Esophagus mucosa (tissue), 1 donor: Measurements from ENCODE around the gene RAD51B. TPM values are rescaled to one million over a fixed set of nuclear protein-coding genes. Genes with fewer than 3 reads are reported as not detected.
"Not testable (repeated sequence)": the region's sequence is repeated elsewhere in the genome, so short reads cannot be mapped to it uniquely, and the experiment has no call there.

Experiments
- ATAC-seq: fragments of 200-7000 bp; cut with Tn5 transposase; one replicate; pipeline ENCODE4 v1.9.1; 2020
- total RNA-seq: library from RNA; stranded (reverse); gene quantifications from one replicate; pipeline ENCODE4 v1.2.4, GENCODE V29; 2023
- donor health status: DM: yes; HTN: yes; CAD: no.

The RAD51B gene
- total RNA-seq, 1 donor from 2014 or later, result 12.2 TPM

DNA sequence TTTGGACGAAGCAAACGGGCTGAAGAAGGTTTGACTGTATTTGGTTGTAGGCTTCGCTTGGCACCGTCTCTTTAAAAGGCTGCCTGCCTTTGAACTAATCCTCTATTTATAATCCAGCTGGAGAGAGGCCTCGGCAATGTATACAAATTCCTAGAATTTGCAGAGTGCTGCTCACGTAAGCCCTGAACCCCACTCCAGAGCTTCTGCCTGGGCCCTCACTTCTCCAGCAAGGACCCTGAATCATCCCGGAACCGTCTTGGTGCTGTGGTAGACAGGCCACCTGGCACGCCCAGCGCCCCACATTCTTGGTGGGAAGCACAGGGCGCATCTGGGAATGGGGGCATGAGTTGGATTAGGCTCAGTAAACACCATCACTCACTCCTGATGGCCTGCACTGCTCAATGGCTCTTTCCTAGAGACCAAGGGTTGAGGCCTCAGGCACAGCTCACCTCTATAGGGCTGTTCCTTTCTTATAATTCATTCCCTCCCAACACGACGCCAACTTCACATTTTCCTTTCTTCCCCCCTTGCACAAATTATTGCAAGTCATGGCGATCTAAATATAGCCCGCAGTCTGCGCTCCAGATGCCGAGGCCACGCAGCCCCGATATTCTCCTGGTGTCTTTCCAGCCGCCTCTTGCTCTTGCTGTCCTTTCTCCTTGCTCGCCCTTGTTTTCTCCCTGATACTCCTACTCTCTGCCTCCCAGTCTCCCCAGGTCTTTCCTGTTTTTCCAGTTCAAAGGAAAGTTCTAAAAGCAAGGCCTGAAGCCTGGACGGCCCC is 832.3 kb downstream of the RAD51B start:
- ATAC-seq, result no peak

DNA sequence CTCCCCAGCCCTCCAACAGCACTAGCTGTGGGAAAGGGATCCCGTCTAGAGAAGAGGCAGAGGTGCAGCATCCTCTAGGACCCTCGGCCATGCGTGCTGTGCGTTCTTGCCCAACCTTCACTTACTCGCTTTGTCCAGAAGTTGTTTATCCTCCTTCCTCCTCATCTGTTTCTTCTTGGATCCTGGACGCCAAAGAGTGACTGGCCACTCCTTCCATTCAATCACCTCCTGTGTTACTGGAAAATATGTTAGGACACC is 832.8 kb downstream of the RAD51B start:
- ATAC-seq, result no peak

DNA sequence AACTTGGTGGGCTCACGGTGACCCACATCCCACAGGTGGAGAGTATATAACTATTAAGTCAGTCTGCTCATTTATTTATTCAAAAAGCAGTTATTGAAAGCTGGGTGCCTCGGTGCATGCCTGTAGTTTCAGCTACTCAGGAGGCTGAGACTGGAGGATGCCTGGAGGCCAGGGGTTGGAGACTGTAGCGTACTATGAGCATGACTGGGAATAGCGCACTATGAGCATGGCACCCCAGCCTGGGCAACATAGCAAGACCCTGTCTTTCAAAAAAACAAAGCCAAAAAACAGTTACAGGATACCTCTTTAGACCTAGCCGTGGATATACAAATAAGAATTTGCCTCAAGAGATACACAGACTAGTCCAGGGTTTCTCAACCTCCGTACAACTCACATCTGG is 833.5 kb downstream of the RAD51B start:
- no peak for ATAC-seq

DNA sequence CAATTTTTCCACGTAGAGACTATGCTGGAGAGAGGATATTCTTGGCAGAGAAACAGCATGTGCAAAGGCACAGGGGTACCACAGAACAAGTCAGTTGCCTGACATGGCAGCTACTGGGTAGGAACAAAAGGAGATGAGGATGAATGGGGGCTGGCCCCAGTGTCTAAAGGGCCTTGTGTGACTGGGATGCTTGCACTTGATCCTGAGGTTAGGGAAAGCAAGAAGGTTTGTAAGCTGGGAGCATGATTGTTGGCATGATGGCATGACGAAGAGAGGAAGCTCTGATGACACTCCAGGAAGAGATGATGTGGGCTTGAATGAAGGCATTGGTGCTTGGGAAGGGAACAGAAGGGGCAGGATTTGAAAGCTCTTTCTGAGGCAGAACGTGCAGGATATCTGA is 834.2 kb downstream of the RAD51B start:
- ATAC-seq, result no peak

DNA sequence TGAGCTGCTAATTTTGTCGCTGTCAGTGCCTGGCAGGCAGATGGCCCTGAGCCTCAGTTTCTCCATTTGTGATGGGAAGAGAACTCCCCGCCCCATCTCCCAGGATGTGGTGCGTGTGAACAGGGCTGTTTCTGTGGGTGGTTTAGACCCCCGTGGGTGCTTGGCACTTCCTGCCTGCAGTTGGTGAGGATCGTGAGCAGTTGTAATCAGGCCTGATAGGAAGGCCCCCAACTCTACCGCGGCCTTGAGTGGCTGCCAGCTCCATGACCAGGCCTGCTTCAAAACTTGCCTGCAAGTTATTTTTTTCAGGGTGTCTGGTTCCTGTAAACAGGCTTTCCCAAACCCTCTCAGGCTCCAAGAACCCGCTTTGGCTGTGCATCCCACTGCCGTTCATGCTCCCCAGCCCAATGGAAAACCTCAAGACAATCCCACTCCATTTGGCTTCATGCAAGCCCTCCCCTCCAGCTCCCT is 834.9 kb downstream of the RAD51B start:
- ATAC-seq, result no peak

DNA sequence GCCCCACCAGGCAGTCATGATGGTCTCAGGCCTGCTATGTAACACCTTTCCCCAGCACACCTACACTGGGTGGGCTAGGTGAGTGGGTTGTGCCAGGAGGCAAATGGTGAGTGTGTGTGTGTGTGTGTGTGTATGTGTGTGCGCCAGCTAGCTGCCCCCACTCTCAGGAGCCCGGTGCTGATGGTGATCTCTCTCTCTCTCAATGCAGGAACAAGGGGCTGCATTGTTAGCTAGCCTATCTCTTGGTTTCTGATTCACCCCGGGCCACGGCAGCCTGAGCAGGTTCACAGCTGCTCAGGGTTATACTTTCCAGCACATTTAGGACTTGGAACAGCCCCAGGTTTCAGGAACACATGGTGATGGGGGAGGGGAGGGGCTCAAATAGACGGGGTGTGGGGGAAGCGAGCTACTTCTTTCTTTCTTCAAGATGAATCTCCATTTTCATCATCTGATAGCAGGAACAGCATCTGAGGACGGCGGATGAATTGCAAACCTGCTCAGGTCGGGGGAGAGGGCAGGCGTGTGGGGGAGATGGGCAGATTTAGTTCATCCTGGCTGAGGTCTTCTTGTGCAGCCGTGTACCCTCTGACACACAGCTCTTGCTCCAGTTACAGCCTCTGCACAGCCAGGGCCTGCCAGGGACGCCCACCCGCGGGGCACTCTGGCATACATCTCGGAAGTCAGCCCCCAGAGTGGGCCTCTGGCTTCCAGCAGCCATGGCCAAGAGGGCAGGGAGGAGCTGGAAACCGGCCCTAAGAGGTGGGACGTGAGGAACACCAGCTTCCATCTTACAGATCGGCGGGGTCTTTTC is 835.6 kb downstream of the RAD51B start:
- ATAC-seq, result no peak

DNA sequence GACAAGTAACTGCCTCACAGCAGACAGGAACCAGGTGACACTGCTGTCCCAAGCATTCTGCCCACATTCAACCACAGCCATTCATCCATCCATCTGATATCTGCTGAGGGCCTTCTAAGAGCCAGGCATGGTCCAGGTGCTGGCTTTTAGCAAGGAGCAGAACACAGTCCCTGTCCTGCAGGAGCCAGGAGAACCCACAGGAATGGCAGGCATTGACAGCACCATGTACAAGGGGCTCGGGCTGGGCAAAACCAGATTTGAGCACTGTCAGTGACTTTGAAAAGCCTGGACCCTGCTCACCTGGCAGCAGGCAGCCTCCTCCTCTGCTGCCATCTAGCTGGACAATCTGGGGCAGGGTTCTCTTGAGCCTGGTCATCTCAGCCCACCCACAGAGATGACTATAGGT is 836.3 kb downstream of the RAD51B start:
- no peak for ATAC-seq

DNA sequence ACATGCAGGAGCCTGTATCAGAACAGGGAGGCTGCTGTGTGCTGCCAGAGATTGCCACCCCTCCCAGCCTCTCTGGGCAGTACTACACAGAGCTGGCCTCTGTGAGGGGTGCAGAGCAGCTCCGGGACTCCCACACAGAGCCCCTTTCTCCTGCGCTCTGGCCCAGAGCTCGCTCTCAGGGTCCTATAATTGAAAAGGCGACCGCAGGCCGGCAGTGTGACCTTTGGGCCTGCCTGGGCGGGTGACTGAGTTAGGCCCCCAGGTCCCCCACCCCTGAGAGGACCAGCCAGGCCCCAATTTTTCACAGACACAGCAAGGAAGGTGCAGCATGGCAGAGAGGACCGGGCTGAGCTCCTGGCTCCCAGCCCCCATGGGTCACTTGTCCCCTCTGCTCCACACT is 836.9 kb downstream of the RAD51B start:
- ATAC-seq, result no peak

DNA sequence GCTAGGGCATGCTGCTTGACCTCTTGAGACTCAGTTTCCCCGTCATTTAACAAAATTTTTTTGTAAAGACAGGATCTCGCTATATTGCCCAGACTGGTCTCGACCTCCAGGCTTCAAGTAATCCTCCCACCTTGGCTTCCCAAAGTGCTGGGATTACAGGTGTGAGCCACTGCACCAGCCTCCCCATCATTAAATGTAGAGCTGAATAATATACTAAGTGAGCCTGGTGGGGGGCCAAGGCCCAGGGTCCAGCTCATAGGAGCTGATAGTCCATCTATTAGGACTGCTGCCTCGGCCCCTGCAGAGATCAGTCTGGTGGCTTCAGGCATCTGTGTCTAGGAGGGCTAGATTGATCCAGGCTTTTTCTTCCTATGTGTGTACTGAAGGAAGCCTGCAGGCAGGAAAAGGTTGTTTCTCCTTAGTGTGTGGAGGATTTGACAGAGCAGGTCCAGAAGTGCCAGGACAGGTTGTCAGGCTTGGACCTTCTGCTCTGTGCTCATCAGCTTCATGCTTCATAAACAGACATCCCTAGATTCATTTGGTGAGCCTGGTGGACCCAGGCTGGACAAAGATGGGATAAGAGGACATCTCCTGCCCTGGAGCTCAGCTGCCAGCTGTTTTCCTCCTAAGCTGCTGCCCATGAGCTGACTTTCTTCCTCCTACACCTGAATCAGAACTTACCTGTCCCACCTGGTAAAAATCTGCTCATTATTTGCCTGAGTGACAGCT is 837.9 kb downstream of the RAD51B start:
- ATAC-seq, result no peak

DNA sequence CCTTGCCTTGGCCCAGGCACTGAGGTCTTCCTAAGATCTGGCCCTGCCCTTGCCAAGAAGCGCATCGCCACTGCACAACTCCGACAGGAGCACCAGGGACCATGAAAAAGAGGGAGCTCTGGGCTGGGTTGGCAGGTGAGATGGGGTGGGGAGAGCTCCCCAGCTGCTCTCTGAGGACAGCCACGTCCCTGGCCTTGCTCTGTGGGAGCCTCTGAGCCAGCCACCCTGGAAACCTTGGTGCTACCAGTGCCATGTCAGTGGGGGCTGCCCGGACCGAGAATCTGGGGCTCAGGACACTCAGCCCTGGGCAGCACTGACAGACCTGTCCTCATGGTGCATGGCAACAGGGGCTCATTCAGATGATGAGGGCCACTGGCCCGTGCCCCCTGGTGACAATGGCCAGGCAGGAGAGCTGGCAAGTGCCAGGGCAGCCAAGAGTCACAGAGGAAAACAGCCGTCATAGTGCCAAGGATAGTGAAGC is 838.5 kb downstream of the RAD51B start:
- ATAC-seq, result no peak

DNA sequence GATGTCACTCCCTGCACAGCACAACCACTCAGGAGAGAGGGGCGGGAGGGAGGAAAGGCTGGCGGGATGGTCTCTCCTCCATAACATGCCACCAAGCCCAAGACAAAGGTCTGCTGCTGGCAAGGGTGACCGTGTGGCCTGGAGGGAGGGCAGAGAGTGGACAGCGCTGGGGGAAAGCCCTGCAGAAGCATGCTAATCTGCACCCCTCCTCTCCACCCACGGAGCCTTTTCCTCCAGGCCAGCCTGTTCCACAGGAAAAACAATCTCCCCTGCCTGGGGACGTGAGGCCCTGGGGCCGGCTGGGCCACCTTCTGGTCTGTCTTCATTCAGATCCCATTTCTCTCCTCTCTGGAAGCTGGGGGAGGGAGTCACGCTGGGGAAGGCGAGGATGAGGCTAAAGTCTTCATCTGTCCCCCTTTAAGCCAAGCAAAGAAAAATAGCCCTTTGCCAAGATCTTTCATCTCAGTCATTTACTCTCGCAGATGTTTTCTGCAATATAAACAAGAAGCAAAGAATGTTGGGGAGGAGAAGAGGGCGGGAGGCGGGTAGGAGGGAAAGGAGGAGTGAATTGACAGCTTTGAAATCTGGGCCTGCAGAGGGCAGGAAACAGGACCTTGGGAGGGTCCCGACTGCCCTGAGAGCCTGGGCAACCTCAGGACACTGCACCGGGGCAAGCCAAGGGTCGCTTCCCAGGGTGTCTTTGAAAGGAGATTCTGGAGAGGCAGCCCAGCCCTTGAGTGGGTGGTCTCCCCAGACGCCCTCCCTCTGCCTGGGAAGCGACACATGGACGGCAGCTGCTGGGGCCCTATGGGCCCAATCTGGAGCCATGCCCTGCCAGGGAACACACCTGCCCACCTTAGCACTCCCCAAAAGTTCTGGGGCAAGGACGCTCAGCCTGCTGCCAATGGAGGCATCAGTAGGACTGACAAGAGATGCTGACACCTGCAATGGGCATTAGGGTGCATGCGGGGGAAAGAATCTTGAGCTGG is 839.7 kb downstream of the RAD51B start:
- peak; percentile 9 for ATAC-seq

DNA sequence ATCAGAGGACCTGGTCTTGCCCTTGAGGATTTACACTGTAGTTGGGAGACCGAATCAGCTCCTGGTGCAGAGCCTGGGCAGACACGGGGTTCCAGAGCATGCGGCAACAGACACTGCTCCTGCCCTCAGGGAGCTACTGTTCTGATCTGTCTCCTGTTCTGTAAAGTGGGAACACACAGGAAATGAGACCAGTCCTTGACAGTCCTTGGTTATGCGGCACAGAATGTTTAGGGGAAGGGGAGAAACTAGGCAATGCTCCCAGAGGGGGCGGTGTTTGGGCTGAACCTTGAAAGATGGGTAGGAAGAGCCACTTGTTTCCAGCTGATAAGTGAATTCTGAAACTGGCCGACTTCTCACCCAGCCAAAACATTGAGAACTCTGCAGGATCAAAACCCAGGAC is 840.9 kb downstream of the RAD51B start:
- no peak for ATAC-seq

DNA sequence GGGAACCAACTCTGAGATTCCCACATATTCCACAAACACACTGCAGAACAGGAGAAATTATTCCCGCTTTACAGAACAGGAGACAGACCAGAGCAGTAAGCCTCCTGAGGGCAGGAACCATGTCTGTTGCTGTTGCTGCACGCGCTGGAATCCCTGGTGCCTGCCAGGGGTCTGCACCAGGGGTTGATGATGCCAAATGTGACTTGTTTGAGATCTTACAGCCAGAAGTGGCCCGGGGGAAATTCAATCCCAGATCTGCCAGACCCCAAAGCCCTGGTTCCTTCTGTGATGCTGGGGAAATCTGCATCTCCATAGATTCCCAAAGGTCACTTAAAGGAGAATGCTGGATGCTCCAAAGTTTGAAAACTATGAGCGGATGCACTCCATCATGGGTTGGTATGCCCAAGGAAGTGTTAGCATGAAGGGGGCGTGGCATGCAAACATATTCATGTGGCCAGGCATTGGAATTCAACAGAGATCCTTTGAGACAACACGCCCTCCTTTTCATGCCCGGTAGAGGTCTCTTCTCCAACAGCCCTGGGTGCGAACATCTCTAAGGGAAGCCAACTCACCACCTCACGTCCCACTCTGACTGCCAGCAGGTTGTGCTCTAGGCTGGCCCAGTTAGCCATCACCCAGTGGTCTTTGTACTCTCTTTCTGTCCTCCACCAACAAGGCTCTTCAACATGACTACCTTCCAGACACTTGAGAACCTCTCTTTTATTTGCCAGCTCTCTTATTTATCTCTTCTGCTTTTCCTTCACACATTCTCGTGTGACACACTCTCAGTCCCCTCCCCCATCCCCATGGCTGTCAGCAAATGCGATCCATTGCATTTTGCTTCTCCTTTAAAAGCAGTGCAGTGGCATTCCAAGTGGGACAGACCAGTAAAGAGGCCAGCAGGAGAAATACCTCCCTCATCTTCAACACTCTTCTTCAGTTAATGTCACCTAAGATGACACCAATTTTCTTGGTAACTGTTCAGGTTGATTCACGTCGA is 841.9 kb downstream of the RAD51B start:
- ATAC-seq, result no peak

DNA sequence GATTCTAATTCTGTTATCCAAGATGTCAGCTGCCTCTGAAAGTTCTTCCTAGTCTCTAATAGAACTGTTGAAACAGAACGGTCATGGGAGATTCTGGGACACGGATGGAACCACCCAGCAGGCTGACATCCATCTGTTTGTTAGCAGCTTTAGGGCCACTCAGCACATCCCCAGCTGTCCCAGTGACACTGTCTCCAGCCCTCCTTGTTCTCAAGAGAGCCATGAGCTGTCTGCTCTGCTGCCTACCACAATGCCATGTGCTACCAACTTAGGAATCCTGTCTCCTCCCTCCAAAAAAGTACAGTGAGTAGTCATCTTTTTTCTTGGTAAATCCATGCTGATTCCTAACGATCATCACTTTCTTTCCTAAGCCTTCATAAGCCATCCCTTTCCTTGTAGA is 842.8 kb downstream of the RAD51B start:
- no peak for ATAC-seq

DNA sequence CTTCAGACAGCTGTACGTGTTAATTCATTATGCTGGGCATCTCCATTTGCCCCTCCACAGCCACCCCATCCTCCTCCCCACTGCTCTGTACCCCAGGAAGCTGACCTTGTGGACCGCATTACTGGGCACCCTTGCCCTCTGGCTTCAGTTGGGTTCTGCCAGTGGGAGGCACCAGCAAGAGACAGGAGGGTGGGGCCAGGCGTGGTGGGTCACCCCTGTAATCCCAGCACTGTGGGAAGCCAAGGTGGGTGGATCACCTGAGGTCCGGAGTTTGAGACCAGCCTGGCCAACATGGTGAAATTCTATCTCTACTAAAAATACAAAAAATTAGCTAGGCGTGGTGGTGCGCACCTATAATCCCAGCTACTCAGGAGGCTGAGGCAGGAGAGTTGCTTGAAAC is 843.2 kb downstream of the RAD51B start:
- not testable (repeated sequence) for ATAC-seq

DNA sequence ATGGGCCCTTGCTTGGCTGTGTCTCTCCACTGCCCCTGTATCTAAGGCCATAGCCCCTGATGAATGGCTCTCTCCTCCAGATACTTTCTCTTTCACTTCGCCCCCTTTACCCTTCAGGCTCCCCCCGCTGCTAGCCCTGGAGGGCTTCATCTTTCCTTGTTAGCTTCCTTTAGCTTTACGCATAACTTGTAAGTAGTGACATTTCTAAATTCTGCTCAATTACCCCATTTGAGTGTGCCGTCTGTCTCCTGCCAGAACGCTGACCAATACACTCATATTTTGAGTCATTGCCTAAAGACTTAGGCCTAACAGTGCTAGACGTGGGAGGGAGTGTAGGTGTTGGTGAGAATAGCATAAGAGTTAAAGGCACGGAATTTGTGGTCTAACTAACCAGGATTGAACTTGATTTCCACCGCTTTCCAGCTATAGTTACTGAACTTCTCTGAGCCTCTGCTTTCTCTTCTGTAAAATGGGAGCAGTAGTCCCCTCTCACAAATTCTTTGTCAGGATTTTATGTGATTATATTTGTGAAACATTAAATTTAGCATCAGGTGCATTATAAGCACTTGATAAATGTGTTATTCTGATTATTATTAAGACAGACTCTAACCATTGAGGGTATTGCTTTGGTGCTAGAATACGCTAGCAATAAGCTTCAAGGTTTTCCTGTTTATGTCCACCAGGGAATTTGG is 844.0 kb downstream of the RAD51B start:
- ATAC-seq, result no peak

DNA sequence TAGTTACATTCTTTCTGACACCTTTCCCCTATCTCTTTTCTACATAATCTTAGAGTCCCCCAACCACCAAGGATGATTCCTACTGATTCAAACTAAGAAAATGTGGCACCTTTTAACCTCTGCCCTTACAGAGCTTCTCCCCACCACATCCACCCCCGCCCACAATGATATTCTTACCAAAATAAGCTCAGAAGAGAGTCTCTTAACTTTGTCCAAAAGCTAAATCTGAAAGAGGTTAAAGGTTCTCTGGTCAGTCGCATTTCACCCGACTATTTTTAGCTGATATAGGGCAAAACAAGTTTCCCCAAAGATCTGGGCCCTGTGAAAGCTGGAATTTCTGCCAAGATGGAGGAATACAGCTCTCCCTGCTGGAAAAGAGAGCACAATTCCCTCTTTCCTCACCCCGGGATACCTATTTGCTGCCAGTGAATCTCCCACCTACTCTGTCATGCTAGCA is 844.7 kb downstream of the RAD51B start:
- no peak for ATAC-seq

DNA sequence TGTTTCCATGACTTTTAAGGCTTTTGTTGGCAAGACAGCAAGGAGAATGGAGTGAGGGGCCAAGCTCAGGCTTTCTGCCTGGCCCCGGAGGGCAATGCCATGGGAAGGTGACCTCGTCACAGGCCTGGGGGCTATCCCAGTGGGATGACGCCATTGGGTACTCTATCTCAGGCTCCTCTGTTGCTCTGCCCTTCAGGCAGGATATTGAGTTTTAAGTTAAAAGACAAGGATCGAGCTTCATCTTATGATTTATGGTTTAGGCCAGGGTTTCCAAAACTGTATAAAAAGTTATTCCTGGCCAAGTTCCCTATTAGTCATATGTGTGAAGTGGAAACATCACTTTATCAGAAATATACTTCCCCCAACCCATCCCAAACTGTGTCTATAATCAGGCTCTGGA is 845.6 kb downstream of the RAD51B start:
- ATAC-seq, result no peak

DNA sequence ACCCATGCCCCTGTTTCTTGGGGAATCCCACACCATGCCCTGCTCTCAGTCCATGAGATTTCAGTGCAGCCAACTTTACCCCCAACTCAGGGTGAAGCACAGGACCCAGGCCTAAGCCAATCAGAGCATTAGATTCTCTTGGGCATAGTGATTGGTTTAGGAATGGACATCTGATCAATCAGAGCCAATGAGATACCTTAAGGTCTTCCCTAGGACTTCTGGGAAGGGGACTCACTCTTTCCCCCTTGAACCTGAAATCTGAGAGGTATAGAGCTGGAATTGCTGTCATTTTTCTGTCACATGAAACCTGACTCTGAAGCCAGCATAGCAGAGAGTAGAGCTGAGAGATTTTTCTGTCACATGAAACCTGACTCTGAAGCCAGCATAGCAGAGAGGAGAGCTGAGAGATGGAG is 846.2 kb downstream of the RAD51B start:
- no peak for ATAC-seq

DNA sequence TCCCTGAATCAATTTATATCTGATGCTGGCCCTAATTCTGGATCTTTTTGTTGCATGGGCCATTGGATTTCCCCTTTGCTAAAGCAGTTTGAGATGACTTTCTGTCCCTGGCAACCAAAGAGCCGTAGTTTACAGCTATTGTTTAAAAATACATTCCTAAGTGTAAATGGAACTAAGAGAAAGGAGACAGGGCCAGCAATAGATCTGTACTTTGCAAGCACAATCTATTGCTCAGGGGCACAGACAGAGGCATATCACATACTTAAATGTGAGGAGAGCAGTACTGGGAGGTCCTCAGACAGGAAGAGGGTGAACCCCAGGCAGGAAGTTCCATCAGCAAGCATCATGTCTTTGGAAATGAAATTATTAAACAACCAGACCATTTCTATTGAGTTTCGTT is 846.7 kb downstream of the RAD51B start:
- no peak for ATAC-seq
